Endothelial cell (in vitro differentiated cells): ENCODE measurements around the gene GATA1. TPM values are rescaled to one million over a fixed set of nuclear protein-coding genes. Genes with fewer than 3 reads are reported as not detected.
A peak's percentile ranks its signal among the peaks of the same experiment; 100 is the strongest.
"Not testable (repeated sequence)": the region's sequence is repeated elsewhere in the genome, so short reads cannot be mapped to it uniquely, and the experiment has no call there.

ENCODE experiments used
- DNase-seq: peaks from one replicate; pipeline ENCODE4 v3.0.0; 2021; ENCODE audit warnings: low spot score
- H3K27ac Mint-ChIP-seq: one replicate; pipeline ENCODE4 v1.8.0; 2021; ENCODE audit warnings: mixed read lengths, inconsistent platforms; ENCODE audit not compliant: unreplicated experiment
- H3K27me3 Mint-ChIP-seq: one replicate; pipeline ENCODE4 v1.8.0; 2021; ENCODE audit warnings: mild to moderate bottlenecking, moderate library complexity, mixed read lengths, inconsistent platforms; ENCODE audit not compliant: unreplicated experiment
- H3K36me3 Mint-ChIP-seq: one replicate; pipeline ENCODE4 v1.8.0; 2021; ENCODE audit warnings: mild to moderate bottlenecking, low read depth, mixed read lengths, inconsistent platforms; ENCODE audit not compliant: unreplicated experiment
- H3K4me1 Mint-ChIP-seq: one replicate; pipeline ENCODE4 v1.8.0; 2021; ENCODE audit warnings: mild to moderate bottlenecking, mixed read lengths, inconsistent platforms; ENCODE audit not compliant: unreplicated experiment
- H3K4me3 Mint-ChIP-seq: one replicate; pipeline ENCODE4 v1.8.0; 2021; ENCODE audit warnings: mild to moderate bottlenecking, mixed read lengths, inconsistent platforms; ENCODE audit not compliant: unreplicated experiment
- H3K9me3 Mint-ChIP-seq: one replicate; pipeline ENCODE4 v1.8.0; 2021; ENCODE audit warnings: mixed read lengths, inconsistent platforms; ENCODE audit not compliant: unreplicated experiment
- CTCF ChIP-seq: fragments of 200-600 bp; sonication (generic); IDR thresholded peaks from one replicate; pipeline ENCODE4 v1.5.0; 2021; ENCODE audit warnings: antibody characterized with exemption; ENCODE audit not compliant: unreplicated experiment
- total RNA-seq: library from RNA; stranded (reverse); fragmentation: NEBNext Ultra II Directional; extraction: Animal tissue kit (Norgen Biotek cat#: 25700); gene quantifications from one replicate; pipeline ENCODE4 v1.2.1, GENCODE V29; 2021; ENCODE audit not compliant: unreplicated experiment

Gene GATA1
- total RNA-seq, 1 donor from 2014 or later = not detected

GRCh38 chrX:48818098-48818497 is 31.7 kb downstream of the GATA1 start:
- peaks cover 1% of the 10 kb centered on the region for H3K27me3 Mint-ChIP-seq
- no peak overlapping the region for H3K4me3 Mint-ChIP-seq
- no peak overlapping the region for H3K27ac Mint-ChIP-seq
- TF ChIP-seq CTCF = no peak
- H3K36me3 Mint-ChIP-seq = peaks cover 22% of the 10 kb centered on the region
- DNase-seq = no peak
- H3K9me3 Mint-ChIP-seq = no peaks in the 10 kb centered on the region
- no peaks in the 10 kb centered on the region for H3K4me1 Mint-ChIP-seq

GRCh38 chrX:48818866-48819265 is 32.5 kb downstream of the GATA1 start:
- no peak overlapping the region for H3K4me3 Mint-ChIP-seq
- peaks cover 24% of the 10 kb centered on the region for H3K36me3 Mint-ChIP-seq
- no peaks in the 10 kb centered on the region for H3K4me1 Mint-ChIP-seq
- peaks cover 1% of the 10 kb centered on the region for H3K27me3 Mint-ChIP-seq
- no peak for TF ChIP-seq CTCF
- no peaks in the 10 kb centered on the region for H3K9me3 Mint-ChIP-seq
- H3K27ac Mint-ChIP-seq = no peak overlapping the region
- DNase-seq = no peak

DNA sequence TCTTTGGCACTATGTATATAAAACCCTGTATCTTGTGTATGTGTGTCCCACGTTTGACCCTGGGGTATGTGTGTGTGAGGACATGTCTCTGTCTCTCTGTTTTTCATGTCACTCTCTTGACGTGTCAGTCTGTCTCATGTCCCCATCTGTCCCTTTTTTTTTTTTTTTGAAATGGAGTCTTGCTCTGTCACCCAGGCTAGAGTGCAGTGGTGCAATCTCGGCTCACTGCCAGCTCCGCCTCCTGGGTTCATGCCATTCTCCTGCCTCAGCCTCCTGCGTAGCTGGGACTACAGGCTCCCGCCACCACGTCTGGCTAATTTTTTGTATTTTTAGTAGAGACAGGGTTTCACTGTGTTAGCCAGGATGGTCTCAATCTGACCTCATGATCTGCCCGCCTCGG is 33.0 kb downstream of the GATA1 start:
- Mint-ChIP-seq H3K27ac (peak overlapping the region; percentile 42), H3K36me3 (peaks cover 22% of the 10 kb centered on the region)
- not testable (repeated sequence) for H3K4me1 Mint-ChIP-seq, H3K9me3 Mint-ChIP-seq, H3K27me3 Mint-ChIP-seq, H3K4me3 Mint-ChIP-seq, DNase-seq

- Mint-ChIP-seq H3K36me3 (peaks cover 38% of the 10 kb centered on the region), H3K4me3 (no peak overlapping the region), H3K27ac (no peak overlapping the region), H3K9me3 (no peaks in the 10 kb centered on the region), H3K27me3 (peaks cover 7% of the 10 kb centered on the region), H3K4me1 (no peaks in the 10 kb centered on the region)
- TF ChIP-seq CTCF = no peak
- no peak for DNase-seq
Measured at GRCh38 chrX:48823053-48823452, 36.7 kb downstream of the GATA1 start.

- Mint-ChIP-seq H3K4me1 (no peaks in the 10 kb centered on the region), H3K27me3 (peaks cover 8% of the 10 kb centered on the region), H3K36me3 (peaks cover 36% of the 10 kb centered on the region), H3K27ac (no peak overlapping the region), H3K9me3 (no peaks in the 10 kb centered on the region), H3K4me3 (no peak overlapping the region)
- no peak for DNase-seq
- no peak for TF ChIP-seq CTCF
Measured at GRCh38 chrX:48824066-48824465, 37.7 kb downstream of the GATA1 start.
